ENCODE data around the gene PRAC1.

PRAC1 gene

DNA sequence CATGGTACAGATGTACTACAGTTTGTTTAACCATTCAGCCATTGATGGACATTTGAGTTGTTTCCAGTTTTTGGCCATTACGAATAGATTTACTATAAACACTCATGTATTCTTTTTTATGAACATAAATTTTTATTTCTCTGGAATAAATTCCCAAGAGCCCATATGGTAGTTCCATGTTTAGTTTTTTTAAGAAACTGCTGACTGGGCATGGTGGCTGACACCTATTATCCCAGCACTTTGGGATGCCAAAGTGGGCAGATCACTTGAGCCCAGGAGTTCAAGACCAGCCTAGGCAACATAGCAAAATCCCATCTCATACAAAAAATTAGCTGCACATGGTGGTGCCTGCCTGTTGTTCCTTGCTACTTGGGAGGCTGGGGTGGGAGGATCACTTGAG is 30.3 kb downstream of the PRAC1 start:
- no peak for DNase-seq

DNA sequence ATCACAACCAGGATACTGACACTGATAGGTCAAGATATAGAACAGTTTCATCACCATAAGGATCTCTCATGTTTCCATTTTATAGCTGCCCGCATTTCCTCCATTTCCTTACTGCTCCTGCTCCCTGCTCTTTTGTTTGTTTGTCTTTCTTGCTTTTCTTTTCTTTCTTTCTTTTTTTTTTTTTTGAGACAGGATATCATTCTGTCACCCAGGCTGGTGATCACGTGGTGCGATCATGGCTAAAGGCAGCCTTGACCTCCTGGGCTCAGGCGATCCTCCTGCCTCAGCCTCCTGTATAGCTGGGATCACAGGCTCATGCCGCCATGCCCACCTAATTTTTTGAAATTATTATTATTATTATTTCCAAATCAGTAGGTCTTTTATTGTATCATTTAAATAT is 31.7 kb downstream of the PRAC1 start:
- DNase-seq, result no peak

DNA sequence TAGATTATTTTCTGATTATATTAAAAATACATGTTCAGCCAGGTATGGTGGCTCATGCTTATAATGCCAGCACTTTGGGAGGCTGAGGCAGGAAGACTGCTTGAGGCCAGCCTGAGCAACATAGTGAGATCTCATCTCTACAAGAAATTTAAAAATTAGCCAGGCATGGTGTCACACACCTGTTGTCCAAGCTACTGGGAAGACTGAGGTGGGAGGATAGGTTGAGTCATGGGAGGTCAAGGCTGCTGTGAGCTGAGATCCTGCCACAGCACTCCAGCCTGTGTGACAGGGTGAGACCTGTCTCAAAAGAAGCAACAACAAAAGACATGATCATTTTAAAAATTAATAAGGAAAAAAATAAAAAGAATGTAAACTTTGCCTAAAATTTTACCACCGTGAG is 40.7 kb downstream of the PRAC1 start:
- no peak for DNase-seq

DNA sequence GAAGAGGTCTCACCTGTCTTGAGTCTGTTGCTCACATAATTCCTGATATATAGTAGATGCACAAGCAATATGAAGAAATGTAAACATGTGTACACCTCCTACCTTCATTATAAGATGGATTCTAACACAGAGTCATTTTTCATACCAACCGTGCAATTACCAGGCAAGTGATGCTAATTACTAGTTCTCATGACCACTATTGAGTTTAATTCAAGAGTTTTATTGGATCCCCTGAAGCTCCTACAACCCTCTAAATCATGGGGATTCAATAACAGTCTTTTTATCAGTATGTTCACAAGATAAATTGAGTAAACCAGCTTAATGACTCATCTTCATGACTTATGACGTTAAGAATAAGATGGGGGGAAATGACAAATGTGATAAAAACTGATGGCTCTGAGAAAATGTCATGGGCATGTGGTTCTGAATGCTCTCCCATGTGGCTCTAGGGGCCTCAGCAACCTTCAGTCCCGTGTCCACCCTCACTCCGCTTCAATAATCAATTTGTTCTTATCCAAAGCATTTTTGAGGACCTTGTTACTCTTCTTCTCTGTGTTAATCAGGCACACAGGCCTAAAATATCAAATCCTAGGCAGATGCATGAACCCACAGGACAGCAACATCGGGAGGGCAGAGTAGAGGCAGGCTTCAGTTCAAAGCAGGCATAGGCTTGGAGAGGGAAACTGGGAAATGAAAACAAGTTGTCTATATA is 42.8 kb downstream of the PRAC1 start:
- DNase-seq, result no peak

DNA sequence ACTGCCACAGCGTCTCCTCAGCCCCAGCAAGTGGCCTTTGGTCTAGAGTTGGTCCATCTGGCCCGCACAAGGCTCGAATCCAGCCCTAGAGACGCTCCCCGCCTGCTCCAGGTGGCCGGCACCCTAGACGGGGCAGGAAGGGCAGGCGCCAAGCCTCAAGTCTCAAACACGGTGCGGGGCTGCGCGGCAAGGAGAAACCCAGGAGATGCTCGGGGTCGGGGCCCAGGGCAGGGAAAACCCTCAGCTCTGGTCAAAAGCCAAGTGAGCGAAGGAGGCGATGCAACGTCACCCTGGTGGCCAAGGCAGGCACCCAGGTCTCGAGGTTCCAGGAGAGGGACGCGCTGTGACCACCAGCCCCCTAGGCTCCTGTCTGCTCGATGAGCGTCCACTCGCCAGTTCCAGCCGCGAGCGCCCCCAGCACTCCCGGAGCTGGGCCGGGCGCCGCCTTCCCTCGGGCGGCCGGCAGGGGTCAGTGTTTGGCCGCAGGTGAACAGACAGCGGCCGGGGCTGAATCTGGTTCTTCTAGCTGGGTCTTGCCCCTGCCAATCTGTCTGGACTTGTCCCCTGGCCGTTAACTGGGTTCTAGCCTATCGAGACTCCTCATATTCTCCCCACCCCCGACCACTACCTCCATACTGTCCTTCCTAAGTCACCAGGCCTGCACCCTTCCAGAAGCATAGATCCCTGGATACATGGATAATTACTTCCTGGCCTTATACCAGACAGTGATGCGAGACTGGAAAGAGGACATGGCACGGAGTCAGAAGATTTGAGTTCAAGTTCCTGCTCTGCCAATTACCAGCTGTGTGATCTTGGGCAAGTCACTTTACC is 44.0 kb downstream of the PRAC1 start:
- peak; percentile 89 for DNase-seq

DNA sequence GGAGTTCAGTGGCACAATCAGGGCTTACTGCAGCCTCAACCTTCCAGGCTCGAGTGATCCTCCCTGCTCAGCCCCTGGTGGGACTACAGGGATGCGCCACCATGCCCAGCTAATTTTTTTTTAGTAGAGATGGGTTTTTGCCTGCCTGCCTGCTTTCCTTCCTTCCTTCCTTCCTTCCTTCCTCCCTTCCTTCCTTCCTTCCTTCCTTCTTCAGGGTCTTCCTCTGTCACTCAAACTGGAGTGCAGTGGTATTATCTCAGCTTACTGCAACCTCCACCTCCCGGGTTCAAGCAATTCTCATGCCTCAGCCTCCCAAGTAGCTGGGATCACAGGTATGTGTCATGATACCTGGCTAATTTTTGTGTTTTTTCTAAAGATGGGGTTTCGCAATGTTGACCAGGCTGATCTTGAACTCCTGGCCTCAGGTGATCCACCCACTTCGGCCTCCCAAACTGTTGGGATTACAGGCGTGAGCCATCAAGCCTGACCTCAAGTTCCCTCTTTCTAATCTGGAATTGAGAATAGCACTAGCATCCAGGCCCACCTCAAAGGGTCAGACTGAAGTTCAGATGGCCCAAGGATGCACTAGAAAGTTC is 45.3 kb downstream of the PRAC1 start:
- DNase-seq, result no peak

DNA sequence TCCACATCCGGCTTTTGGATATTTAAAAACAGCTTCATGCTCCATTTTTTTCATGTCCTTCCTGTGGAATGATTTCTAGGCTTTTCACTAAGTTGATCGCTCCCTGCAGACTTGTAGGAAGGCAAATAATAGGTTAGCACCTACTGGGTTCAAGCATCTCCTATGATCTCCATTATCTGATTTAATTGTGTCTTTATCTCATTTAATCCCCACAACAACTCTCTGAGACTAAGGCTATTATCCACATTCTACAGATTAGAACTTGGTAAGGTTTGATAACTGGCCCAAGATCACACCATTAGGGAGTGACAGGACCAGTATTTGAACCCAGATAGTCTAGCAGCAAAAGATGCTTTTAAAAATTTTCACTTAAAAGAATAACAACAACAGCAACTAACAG is 50.0 kb downstream of the PRAC1 start:
- DNase-seq, result no peak

All from activated effector memory CD4-positive, alpha-beta T cell treated with anti-CD3 and anti-CD28 coated beads, Interleukin-2, amount 50 U/mL, for 16 hours (primary cell).